ENCODE measurements around the gene TMEM184B. TPM values are rescaled to one million over a fixed set of nuclear protein-coding genes. Genes with fewer than 3 reads are reported as not detected.
"Not testable (repeated sequence)": the region's sequence is repeated elsewhere in the genome, so short reads cannot be mapped to it uniquely, and the experiment has no call there.

The TMEM184B gene
- total and polyA plus RNA-seq, 7 experiments from 2014 or later = 9.0 to 41.3 (median 34.8) TPM

DNA sequence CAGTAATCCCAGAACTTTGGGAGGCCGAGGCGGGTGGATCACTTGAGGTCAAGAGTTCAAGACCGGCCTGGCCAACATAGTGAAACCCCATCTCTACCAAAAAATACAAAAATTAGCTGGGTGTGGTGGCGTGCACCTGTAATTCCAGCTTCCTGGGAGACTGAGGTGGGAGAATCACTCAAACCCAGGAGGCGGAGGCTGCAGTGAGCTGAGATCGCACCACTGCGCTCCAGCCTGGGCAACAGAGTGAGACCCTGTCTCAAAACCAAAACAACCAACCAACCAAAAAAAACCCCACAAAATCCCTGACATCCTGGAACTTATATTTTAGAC lies 94.2 kb downstream of the TMEM184B start:
- ATAC-seq; H3K9me3 Mint-ChIP-seq; H3K9me3 ChIP-seq (ENCODE audit: control insufficient read depth in 2 of 3, low read length in 3 of 3); H3K27me3 Mint-ChIP-seq; H3K27me3 ChIP-seq (ENCODE audit: control insufficient read depth in 2 of 2, insufficient read depth in 2 of 2, low read length in 2 of 2); H3K36me3 ChIP-seq (ENCODE audit: control insufficient read depth in 2 of 3, insufficient read depth in 3 of 3, low read length in 3 of 3); H3K27ac ChIP-seq (ENCODE audit: low read depth, low read length); H3K36me3 Mint-ChIP-seq; intact Hi-C loops (cut with micrococcal nuclease); H3K4me3 ChIP-seq (ENCODE audit: low read length); DNase-seq: not testable (repeated sequence)
- CTCF ChIA-PET = interaction anchor here (0.7 to 1.1 kb wide), 2 partner anchors 23 to 35 kb away, joined by 3 read pairs; no protein-coding TSS in a partner anchor
- peak overlapping the region in 2 of 10 donors; percentile 32 to 58 for H3K4me3 Mint-ChIP-seq
- peaks cover 45 to 70% (median 59%) of the 10 kb centered on the region in 7 donors for H3K4me1 Mint-ChIP-seq
- peaks cover 29 to 39% of the 10 kb centered on the region in 2 donors for H3K4me1 ChIP-seq (ENCODE audit: control insufficient read depth in 2 of 2, insufficient read depth in 2 of 2, low read length in 2 of 2)
- H3K27ac Mint-ChIP-seq = peak overlapping the region in 4 of 9 donors; percentile 27 to 93 (median 60)
- POLR2A ChIA-PET = interaction anchor here (0.6 kb wide), 1 partner anchor 22 kb away, joined by 3 read pairs; no protein-coding TSS in a partner anchor

- Histone ChIP-seq H3K36me3 (ENCODE audit: control insufficient read depth in 2 of 3, insufficient read depth in 3 of 3, low read length in 3 of 3) (no peaks in the 10 kb centered on the region), H3K4me1 (ENCODE audit: control insufficient read depth in 2 of 2, insufficient read depth in 2 of 2, low read length in 2 of 2) (peaks cover 29 to 43% of the 10 kb centered on the region in 2 donors), H3K9me3 (ENCODE audit: control insufficient read depth in 2 of 3, low read length in 3 of 3) (no peaks in the 10 kb centered on the region), H3K27ac (ENCODE audit: low read depth, low read length) (no peak overlapping the region), H3K27me3 (ENCODE audit: control insufficient read depth in 2 of 2, insufficient read depth in 2 of 2, low read length in 2 of 2) (no peaks in the 10 kb centered on the region), H3K4me3 (ENCODE audit: low read length) (no peak overlapping the region)
- DNase-seq (no peak), ATAC-seq (no peak)
- Mint-ChIP-seq H3K27ac (peak overlapping the region in 2 of 9 donors; percentile 38 to 93), H3K27me3 (no peaks in the 10 kb centered on the region), H3K36me3 (peaks cover 0 to 8% (median 3%) of the 10 kb centered on the region in 5 donors), H3K4me3 (peak overlapping the region in 1 of 10 donors; percentile 73), H3K4me1 (peaks cover 50 to 74% (median 63%) of the 10 kb centered on the region in 7 donors), H3K9me3 (no peaks in the 10 kb centered on the region)
- ChIA-PET CTCF (interaction anchor here (1.1 kb wide), 1 partner anchor 23 kb away, joined by 3 read pairs; no protein-coding TSS in a partner anchor), POLR2A (interaction anchor here (0.5 kb wide), 1 partner anchor 33 kb away, joined by 4 read pairs; no protein-coding TSS in a partner anchor)
- intact Hi-C loops (cut with micrococcal nuclease) = no loop called here
These were observed 94.7 kb downstream of the TMEM184B start for GRCh38 chr22:38177926-38178604.

- H3K27me3 Mint-ChIP-seq; H3K36me3 ChIP-seq (ENCODE audit: control insufficient read depth in 2 of 3, insufficient read depth in 3 of 3, low read length in 3 of 3); DNase-seq; intact Hi-C loops (cut with micrococcal nuclease); ATAC-seq; CTCF ChIA-PET; H3K9me3 Mint-ChIP-seq; H3K27me3 ChIP-seq (ENCODE audit: control insufficient read depth in 2 of 2, insufficient read depth in 2 of 2, low read length in 2 of 2); H3K9me3 ChIP-seq (ENCODE audit: control insufficient read depth in 2 of 3, low read length in 3 of 3); H3K27ac ChIP-seq (ENCODE audit: low read depth, low read length); H3K36me3 Mint-ChIP-seq; H3K4me3 ChIP-seq (ENCODE audit: low read length): not testable (repeated sequence)
- peak overlapping the region in 3 of 9 donors; percentile 38 to 93 (median 71) for H3K27ac Mint-ChIP-seq
- peaks cover 29 to 48% of the 10 kb centered on the region in 2 donors for H3K4me1 ChIP-seq (ENCODE audit: control insufficient read depth in 2 of 2, insufficient read depth in 2 of 2, low read length in 2 of 2)
- POLR2A ChIA-PET = interaction anchor here (0.5 kb wide), 1 partner anchor 32 kb away, joined by 4 read pairs; no protein-coding TSS in a partner anchor
- H3K4me3 Mint-ChIP-seq = peak overlapping the region in 1 of 10 donors; percentile 73
- peaks cover 55 to 80% (median 63%) of the 10 kb centered on the region in 7 donors for H3K4me1 Mint-ChIP-seq
These were observed 95.3 kb downstream of the TMEM184B start for GRCh38 chr22:38177571-38177925.

- Mint-ChIP-seq H3K4me3 (peak overlapping the region in 6 of 10 donors; percentile 27 to 73 (median 54)), H3K36me3 (peaks cover 1 to 10% (median 4%) of the 10 kb centered on the region in 5 donors), H3K4me1 (peaks cover 57 to 81% (median 66%) of the 10 kb centered on the region in 7 donors), H3K27ac (peak overlapping the region in 6 of 9 donors; percentile 22 to 83 (median 40)), H3K9me3 (no peaks in the 10 kb centered on the region), H3K27me3 (no peaks in the 10 kb centered on the region)
- POLR2A ChIA-PET = interaction anchor here (1.4 to 1.6 kb wide), 2 partner anchors 10 to 24 kb away, joined by 6 to 12 read pairs; partner anchors contain the start of gene MAFF
- ATAC-seq (no peak), DNase-seq (no peak)
- H3K4me3 ChIP-seq (ENCODE audit: low read length) = no peak overlapping the region
- CTCF ChIA-PET = interaction anchor here (1.7 kb wide), 1 partner anchor 38 kb away, joined by 4 read pairs; no protein-coding TSS in a partner anchor
- intact Hi-C loops (cut with micrococcal nuclease) = no loop called here
- no peaks in the 10 kb centered on the region for H3K27me3 ChIP-seq (ENCODE audit: control insufficient read depth in 2 of 2, insufficient read depth in 2 of 2, low read length in 2 of 2)
- H3K4me1 ChIP-seq (ENCODE audit: control insufficient read depth in 2 of 2, insufficient read depth in 2 of 2, low read length in 2 of 2) = peaks cover 29 to 47% of the 10 kb centered on the region in 2 donors
- no peaks in the 10 kb centered on the region for H3K9me3 ChIP-seq (ENCODE audit: control insufficient read depth in 2 of 3, low read length in 3 of 3)
- no peaks in the 10 kb centered on the region for H3K36me3 ChIP-seq (ENCODE audit: control insufficient read depth in 2 of 3, insufficient read depth in 3 of 3, low read length in 3 of 3)
- H3K27ac ChIP-seq (ENCODE audit: low read depth, low read length) = no peak overlapping the region
These were observed 95.8 kb downstream of the TMEM184B start for GRCh38 chr22:38177044-38177443.

GRCh38 chr22:38176170-38176741 lies 96.6 kb downstream of the TMEM184B start:
- CTCF ChIA-PET = interaction anchor here (1.0 to 1.7 kb wide), 2 partner anchors 38 to 54 kb away, joined by 3 to 4 read pairs; no protein-coding TSS in a partner anchor
- Mint-ChIP-seq H3K36me3 (peaks cover 3 to 13% (median 6%) of the 10 kb centered on the region in 5 donors), H3K4me3 (peak overlapping the region in 7 of 10 donors; percentile 38 to 73 (median 58)), H3K27ac (peak overlapping the region in 6 of 9 donors; percentile 8 to 87 (median 62)), H3K4me1 (peaks cover 53 to 77% (median 64%) of the 10 kb centered on the region in 7 donors), H3K27me3 (no peaks in the 10 kb centered on the region), H3K9me3 (no peaks in the 10 kb centered on the region)
- DNase-seq = peak in 5 of 9 donors; percentile 9 to 40 (median 26)
- Histone ChIP-seq H3K9me3 (ENCODE audit: control insufficient read depth in 2 of 3, low read length in 3 of 3) (no peaks in the 10 kb centered on the region), H3K36me3 (ENCODE audit: control insufficient read depth in 2 of 3, insufficient read depth in 3 of 3, low read length in 3 of 3) (no peaks in the 10 kb centered on the region), H3K27ac (ENCODE audit: low read depth, low read length) (peak overlapping the region; percentile 12), H3K4me1 (ENCODE audit: control insufficient read depth in 2 of 2, insufficient read depth in 2 of 2, low read length in 2 of 2) (peaks cover 29 to 43% of the 10 kb centered on the region in 2 donors), H3K27me3 (ENCODE audit: control insufficient read depth in 2 of 2, insufficient read depth in 2 of 2, low read length in 2 of 2) (no peaks in the 10 kb centered on the region), H3K4me3 (ENCODE audit: low read length) (no peak overlapping the region)
- intact Hi-C loops (cut with micrococcal nuclease) = no loop called here
- POLR2A ChIA-PET = interaction anchor here (0.7 to 1.6 kb wide), 5 partner anchors 9 to 27 kb away, joined by 3 to 12 read pairs (median 4); partner anchors contain the start of gene MAFF
- peak; percentile 58 for ATAC-seq

DNA sequence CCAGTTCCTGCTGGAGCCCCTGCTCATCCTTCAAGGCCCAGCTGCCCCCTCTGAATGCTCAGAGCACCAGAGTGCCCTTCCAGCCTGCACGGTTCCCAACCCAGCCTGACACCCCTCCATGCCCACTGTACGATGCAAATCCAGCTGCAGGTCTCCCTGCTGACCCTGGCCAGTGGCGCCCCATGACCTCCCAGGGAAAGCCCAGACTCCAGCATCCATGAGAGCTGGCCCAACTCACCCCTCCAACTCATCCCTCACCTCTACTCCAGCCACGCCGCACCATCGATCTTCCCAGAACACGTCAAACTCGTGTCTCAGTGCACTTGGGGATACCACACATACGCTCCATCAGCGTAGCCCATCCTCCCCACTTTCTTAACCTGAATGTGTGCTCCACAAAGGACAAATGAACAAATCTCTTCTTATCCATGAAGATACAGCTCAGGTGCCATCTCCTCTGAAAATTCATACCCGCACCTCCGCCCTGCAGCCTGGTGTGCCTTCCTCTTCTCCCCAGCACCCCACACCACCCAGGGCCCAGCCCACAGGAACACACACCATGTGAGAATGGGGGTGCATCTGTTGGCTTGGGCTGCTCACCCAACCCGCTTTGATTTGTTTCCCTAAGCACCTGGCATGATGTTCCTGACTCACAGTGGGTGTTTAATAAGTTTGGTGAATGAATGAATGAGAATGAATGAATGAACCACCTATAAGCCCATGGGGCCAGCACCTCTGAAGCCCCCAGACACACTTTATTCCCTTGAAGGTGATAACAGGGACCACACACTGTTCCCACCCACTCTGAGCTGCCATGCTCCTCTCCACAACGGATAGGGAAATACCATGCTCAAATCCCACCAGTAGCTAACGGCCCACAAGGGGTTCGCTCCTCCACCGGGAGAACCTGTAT lies 97.3 kb downstream of the TMEM184B start:
- ChIA-PET POLR2A (interaction anchor here (0.7 to 1.6 kb wide), 5 partner anchors 8 to 28 kb away, joined by 3 to 12 read pairs (median 4); partner anchors contain the start of gene MAFF), CTCF (interaction anchor here (1.0 to 1.7 kb wide), 2 partner anchors 39 to 54 kb away, joined by 3 to 4 read pairs; no protein-coding TSS in a partner anchor)
- H3K27me3 Mint-ChIP-seq = no peaks in the 10 kb centered on the region
- H3K4me1 ChIP-seq (ENCODE audit: control insufficient read depth in 2 of 2, insufficient read depth in 2 of 2, low read length in 2 of 2) = peaks cover 23 to 35% of the 10 kb centered on the region in 2 donors
- no peaks in the 10 kb centered on the region for H3K9me3 ChIP-seq (ENCODE audit: control insufficient read depth in 2 of 3, low read length in 3 of 3)
- H3K4me1 Mint-ChIP-seq = peaks cover 46 to 69% (median 56%) of the 10 kb centered on the region in 7 donors
- H3K36me3 ChIP-seq (ENCODE audit: control insufficient read depth in 2 of 3, insufficient read depth in 3 of 3, low read length in 3 of 3) = no peaks in the 10 kb centered on the region
- intact Hi-C loops (cut with micrococcal nuclease) = no loop called here
- no peaks in the 10 kb centered on the region for H3K9me3 Mint-ChIP-seq
- ATAC-seq (no peak), DNase-seq (no peak)
- peak overlapping the region; percentile 12 for H3K27ac ChIP-seq (ENCODE audit: low read depth, low read length)
- H3K27ac Mint-ChIP-seq = peak overlapping the region in 6 of 9 donors; percentile 8 to 83 (median 32)
- peaks cover 3 to 15% (median 6%) of the 10 kb centered on the region in 5 donors for H3K36me3 Mint-ChIP-seq
- H3K27me3 ChIP-seq (ENCODE audit: control insufficient read depth in 2 of 2, insufficient read depth in 2 of 2, low read length in 2 of 2) = no peaks in the 10 kb centered on the region
- peak overlapping the region in 3 of 10 donors; percentile 62 to 73 (median 66) for H3K4me3 Mint-ChIP-seq
- H3K4me3 ChIP-seq (ENCODE audit: low read length) = no peak overlapping the region

All from naive thymus-derived CD4-positive, alpha-beta T cell (primary cell).